Natural killer cell (primary cell): ENCODE measurements around the gene OR9Q1. TPM values are rescaled to one million over a fixed set of nuclear protein-coding genes. Genes with fewer than 3 reads are reported as not detected.

Experiments used
- ATAC-seq, 3 donors: fragments of 150-1000 bp in 2 of 3; fragments of 200-7000 bp in 1 of 3; cut with Tn5 transposase; 1 replicate in 1 of 3; 2 replicates in 2 of 3; pipeline ENCODE4 v1.10.0; 2021; ENCODE audit warnings: mild to moderate bottlenecking in 2 of 3, moderate library complexity in 2 of 3
- DNase-seq, 2 donors: peaks; one replicate each; pipeline versions ENCODE4 v3.0.0 to v3.0.0-alpha.2; 2013 to 2021; ENCODE audit warnings: mixed read lengths in 1 of 2
- H3K27ac ChIP-seq: one replicate; pipeline ENCODE4 v1.5.1; 2013; ENCODE audit warnings: mild to moderate bottlenecking, low read length
- H3K27me3 ChIP-seq: one replicate; pipeline ENCODE4 v1.6.1; 2013; ENCODE audit warnings: low read length; ENCODE audit not compliant: control insufficient read depth, insufficient read depth
- H3K36me3 ChIP-seq: one replicate; pipeline ENCODE4 v1.6.1; 2013; ENCODE audit warnings: low read length; ENCODE audit not compliant: control insufficient read depth, insufficient read depth
- H3K4me1 ChIP-seq: one replicate; pipeline ENCODE4 v1.6.1; 2013; ENCODE audit warnings: low read length; ENCODE audit not compliant: control insufficient read depth, insufficient read depth
- H3K4me3 ChIP-seq: one replicate; pipeline ENCODE4 v1.5.1; 2013; ENCODE audit warnings: low read length
- H3K9me3 ChIP-seq: one replicate; pipeline ENCODE4 v1.6.1; 2013; ENCODE audit warnings: low read length; ENCODE audit not compliant: control insufficient read depth, insufficient read depth
- H3K27ac Mint-ChIP-seq, 2 donors: one replicate each; pipeline ENCODE4 v1.8.0; 2022; ENCODE audit warnings: mild to moderate bottlenecking in 2 of 2, mixed read lengths in 2 of 2, moderate library complexity in 1 of 2
- H3K27me3 Mint-ChIP-seq, 2 donors: one replicate each; pipeline ENCODE4 v1.8.0; 2022; ENCODE audit warnings: low read depth in 2 of 2, mixed read lengths in 2 of 2
- H3K36me3 Mint-ChIP-seq: one replicate; pipeline ENCODE4 v1.8.0; 2022; ENCODE audit warnings: mixed read lengths
- H3K4me1 Mint-ChIP-seq, 2 donors: one replicate each; pipeline ENCODE4 v1.8.0; 2022; ENCODE audit warnings: mixed read lengths in 2 of 2
- H3K4me3 Mint-ChIP-seq: one replicate; pipeline ENCODE4 v1.8.0; 2022; ENCODE audit warnings: mild to moderate bottlenecking, moderate library complexity, mixed read lengths
- H3K9me3 Mint-ChIP-seq, 2 donors: one replicate each; pipeline ENCODE4 v1.8.0; 2022; ENCODE audit warnings: mixed read lengths in 2 of 2
- WGBS: methylation state at CpG from one replicate; pipeline ENCODE4 v1.1.7; 2013; ENCODE audit warnings: missing lambda C conversion rate; ENCODE audit not compliant: insufficient coverage; 5-methylcytosine and 5-hydroxymethylcytosine counted together
- intact Hi-C: fragments of 100-400 bp; cut with micrococcal nuclease; formaldehyde crosslinking; loops from one replicate; pipeline ENCODE4 v1.14.2; 2022
- total RNA-seq, 4 donors: library from RNA; stranded (reverse); fragments of 120-200 nt in 1 of 4; gene quantifications; one replicate each; pipeline versions ENCODE4 v1.2.3 to v1.2.4, GENCODE V29; 2013 to 2022
- TF ChIP-seq, protein P1 (sequence below): fragments of 200-600 bp; IDR thresholded peaks from one replicate; pipeline ENCODE4 v1.8.0; 2022; ENCODE audit warnings: antibody characterized with exemption

OR9Q1 gene
- total RNA-seq, 3 donors from 2014 or later (not counting 1 experiment from before 2014, with no cell fraction given): not detected

DNA sequence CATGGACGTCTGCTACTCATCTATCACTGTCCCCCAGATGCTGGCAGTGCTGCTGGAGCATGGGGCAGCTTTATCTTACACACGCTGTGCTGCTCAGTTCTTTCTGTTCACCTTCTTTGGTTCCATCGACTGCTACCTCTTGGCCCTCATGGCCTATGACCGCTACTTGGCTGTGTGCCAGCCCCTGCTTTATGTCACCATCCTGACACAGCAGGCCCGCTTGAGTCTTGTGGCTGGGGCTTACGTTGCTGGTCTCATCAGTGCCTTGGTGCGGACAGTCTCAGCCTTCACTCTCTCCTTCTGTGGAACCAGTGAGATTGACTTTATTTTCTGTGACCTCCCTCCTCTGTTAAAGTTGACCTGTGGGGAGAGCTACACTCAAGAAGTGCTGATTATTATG is 156.0 kb downstream of the OR9Q1 start:
- H3K36me3 ChIP-seq: no peaks in the 10 kb centered on the region
- no peaks in the 10 kb centered on the region for H3K9me3 ChIP-seq
- no peaks in the 10 kb centered on the region for H3K4me1 ChIP-seq
- no peak for DNase-seq
- intact Hi-C loops: no loop called here
- Mint-ChIP-seq H3K4me3 (no peak overlapping the region), H3K27me3 (peaks cover 7 to 9% of the 10 kb centered on the region in 2 donors), H3K4me1 (no peaks in the 10 kb centered on the region), H3K9me3 (no peaks in the 10 kb centered on the region), H3K27ac (no peak overlapping the region), H3K36me3 (no peaks in the 10 kb centered on the region)
- no peak for ATAC-seq
- 95% methylated on average over 7 of the region's 7 CpGs for WGBS
- TF ChIP-seq, protein P1, sequence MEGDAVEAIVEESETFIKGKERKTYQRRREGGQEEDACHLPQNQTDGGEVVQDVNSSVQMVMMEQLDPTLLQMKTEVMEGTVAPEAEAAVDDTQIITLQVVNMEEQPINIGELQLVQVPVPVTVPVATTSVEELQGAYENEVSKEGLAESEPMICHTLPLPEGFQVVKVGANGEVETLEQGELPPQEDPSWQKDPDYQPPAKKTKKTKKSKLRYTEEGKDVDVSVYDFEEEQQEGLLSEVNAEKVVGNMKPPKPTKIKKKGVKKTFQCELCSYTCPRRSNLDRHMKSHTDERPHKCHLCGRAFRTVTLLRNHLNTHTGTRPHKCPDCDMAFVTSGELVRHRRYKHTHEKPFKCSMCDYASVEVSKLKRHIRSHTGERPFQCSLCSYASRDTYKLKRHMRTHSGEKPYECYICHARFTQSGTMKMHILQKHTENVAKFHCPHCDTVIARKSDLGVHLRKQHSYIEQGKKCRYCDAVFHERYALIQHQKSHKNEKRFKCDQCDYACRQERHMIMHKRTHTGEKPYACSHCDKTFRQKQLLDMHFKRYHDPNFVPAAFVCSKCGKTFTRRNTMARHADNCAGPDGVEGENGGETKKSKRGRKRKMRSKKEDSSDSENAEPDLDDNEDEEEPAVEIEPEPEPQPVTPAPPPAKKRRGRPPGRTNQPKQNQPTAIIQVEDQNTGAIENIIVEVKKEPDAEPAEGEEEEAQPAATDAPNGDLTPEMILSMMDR: no peak
- H3K4me3 ChIP-seq: no peak overlapping the region
- H3K27ac ChIP-seq: no peak overlapping the region
- no peaks in the 10 kb centered on the region for H3K27me3 ChIP-seq

DNA sequence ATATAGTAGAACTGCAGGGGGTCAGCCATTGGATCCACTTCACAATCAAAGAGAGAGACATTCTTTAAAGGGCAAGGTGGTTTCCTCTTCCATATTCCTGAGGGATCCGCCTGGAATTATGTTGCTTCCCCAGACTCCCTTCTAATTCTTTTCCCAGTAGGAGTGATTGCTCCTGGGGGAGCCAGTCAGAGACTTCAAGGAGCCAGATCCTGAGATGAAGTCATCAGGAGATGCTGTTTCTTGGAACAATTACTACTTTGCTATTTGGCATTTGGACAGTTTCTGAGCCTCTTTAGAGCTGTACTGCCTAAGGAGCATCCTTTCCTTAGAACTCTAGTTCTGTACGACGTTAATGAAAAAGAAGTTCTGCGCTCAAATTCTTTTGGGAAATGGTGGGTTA is 163.3 kb downstream of the OR9Q1 start:
- Histone ChIP-seq H3K27me3 (no peaks in the 10 kb centered on the region), H3K4me1 (no peaks in the 10 kb centered on the region), H3K4me3 (no peak overlapping the region), H3K36me3 (no peaks in the 10 kb centered on the region), H3K27ac (no peak overlapping the region), H3K9me3 (no peaks in the 10 kb centered on the region)
- Mint-ChIP-seq H3K36me3 (no peaks in the 10 kb centered on the region), H3K9me3 (no peaks in the 10 kb centered on the region), H3K4me3 (no peak overlapping the region), H3K27me3 (peaks cover 0 to 5% of the 10 kb centered on the region in 2 donors), H3K27ac (no peak overlapping the region), H3K4me1 (no peaks in the 10 kb centered on the region)
- TF ChIP-seq, protein P1: no peak
- ATAC-seq (no peak), DNase-seq (no peak)
- intact Hi-C loops: no loop called here
- 93% methylated on average over 3 of the region's 4 CpGs for WGBS

DNA sequence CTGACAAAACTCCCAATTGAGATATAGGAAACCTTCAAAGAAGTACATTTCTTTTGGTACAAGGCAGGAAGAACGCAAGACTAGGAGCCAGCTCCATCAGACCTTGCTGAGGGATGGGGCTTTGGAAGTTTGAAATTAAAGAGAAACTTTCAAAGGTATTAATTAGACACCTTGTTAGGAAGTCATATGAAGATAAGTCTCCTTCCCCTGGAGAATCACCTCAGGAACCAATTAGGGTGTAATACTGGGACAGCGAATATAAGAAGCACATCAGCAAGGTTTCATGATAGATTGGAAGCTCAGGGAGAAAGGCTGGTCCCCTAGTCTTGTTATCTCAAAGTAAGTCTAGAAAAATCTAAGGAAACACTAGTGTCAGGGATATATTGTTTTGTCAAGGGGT is 165.1 kb downstream of the OR9Q1 start, which contains the start of gene OR9Q2:
Gene OR9Q2 (plus strand): TSS at position 301 of the 400 bp plus-strand sequence. CDS start 1,421 bp downstream, outside the sequence.
- no peaks in the 10 kb centered on the region for H3K36me3 Mint-ChIP-seq
- intact Hi-C loops: no loop called here
- TF ChIP-seq, protein P1: no peak
- Histone ChIP-seq H3K36me3 (no peaks in the 10 kb centered on the region), H3K4me3 (no peak within 1 kb of the TSS), H3K27ac (no peak within 1 kb of the TSS), H3K27me3 (no peaks in the 10 kb centered on the region), H3K4me1 (no peaks in the 10 kb centered on the region), H3K9me3 (no peaks in the 10 kb centered on the region)
- H3K27ac Mint-ChIP-seq: no peak within 1 kb of the TSS
- no peaks in the 10 kb centered on the region for H3K9me3 Mint-ChIP-seq
- no peaks in the 10 kb centered on the region for H3K4me1 Mint-ChIP-seq
- no peak for ATAC-seq
- no peak for DNase-seq
- H3K27me3 Mint-ChIP-seq: peaks cover 0 to 5% of the 10 kb centered on the region in 2 donors
- 76% methylated on average over 2 of the region's 2 CpGs for WGBS
- no peak within 1 kb of the TSS for H3K4me3 Mint-ChIP-seq

DNA sequence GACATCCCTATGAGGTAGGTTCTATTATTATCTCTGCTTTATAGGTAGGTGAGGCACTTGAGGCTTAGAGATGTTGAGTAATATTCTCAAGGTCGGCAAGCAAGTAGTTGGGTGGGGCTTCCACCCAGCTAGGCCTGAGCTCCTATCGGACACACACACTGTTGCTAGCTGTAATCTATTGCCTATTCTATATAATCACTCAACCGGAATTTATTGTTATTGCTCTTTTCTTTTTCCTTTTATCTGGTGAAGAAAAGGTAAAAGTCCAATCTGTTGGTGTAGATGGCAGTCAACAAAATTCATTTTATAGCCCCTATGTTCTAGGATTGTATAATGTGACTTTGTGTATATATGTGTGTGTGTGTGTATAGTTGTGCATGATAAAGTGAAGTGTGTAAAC is 168.5 kb downstream of the OR9Q1 start:
- ATAC-seq (no peak), DNase-seq (no peak)
- intact Hi-C loops: no loop called here
- H3K27me3 Mint-ChIP-seq: peaks cover 0 to 5% of the 10 kb centered on the region in 2 donors
- 73% methylated on average over 1 of the region's 3 CpGs for WGBS
- Histone ChIP-seq H3K27me3 (no peaks in the 10 kb centered on the region), H3K27ac (no peak overlapping the region), H3K36me3 (no peaks in the 10 kb centered on the region), H3K4me3 (no peak overlapping the region), H3K9me3 (no peaks in the 10 kb centered on the region), H3K4me1 (no peaks in the 10 kb centered on the region)
- no peaks in the 10 kb centered on the region for H3K4me1 Mint-ChIP-seq
- no peak overlapping the region for H3K27ac Mint-ChIP-seq
- no peaks in the 10 kb centered on the region for H3K9me3 Mint-ChIP-seq
- TF ChIP-seq, protein P1: no peak
- H3K36me3 Mint-ChIP-seq: no peaks in the 10 kb centered on the region
- H3K4me3 Mint-ChIP-seq: no peak overlapping the region
